HUES48 (cell line): ENCODE measurements around the gene UBAC1.
"Not testable (repeated sequence)": the region's sequence is repeated elsewhere in the genome, so short reads cannot be mapped to it uniquely, and the experiment has no call there.

Experiments
- H3K27ac ChIP-seq: one replicate; pipeline ENCODE4 v1.7.0; 2013; ENCODE audit warnings: low read depth, low read length, inconsistent platforms
- H3K27me3 ChIP-seq: 2 replicates; pipeline ENCODE4 v1.6.1; 2013; ENCODE audit warnings: mild to moderate bottlenecking, low read length; ENCODE audit not compliant: control insufficient read depth, insufficient read depth
- H3K36me3 ChIP-seq: 2 replicates; pipeline ENCODE4 v1.6.1; 2013; ENCODE audit warnings: low read length; ENCODE audit not compliant: control insufficient read depth, insufficient read depth
- H3K4me1 ChIP-seq: 2 replicates; pipeline ENCODE4 v1.6.1; 2013; ENCODE audit warnings: mild to moderate bottlenecking, low read length; ENCODE audit not compliant: control insufficient read depth, insufficient read depth
- H3K4me3 ChIP-seq: 2 replicates; pipeline ENCODE4 v1.5.1; 2013; ENCODE audit warnings: mild to moderate bottlenecking, low read depth, low read length
- H3K9ac ChIP-seq: 2 replicates; pipeline ENCODE4 v1.6.1; 2013; ENCODE audit warnings: mild to moderate bottlenecking, low read depth, low read length, moderate library complexity
- H3K9me3 ChIP-seq: 2 replicates; pipeline ENCODE4 v1.6.1; 2013; ENCODE audit warnings: low read length; ENCODE audit not compliant: control insufficient read depth, insufficient read depth

UBAC1 gene

DNA sequence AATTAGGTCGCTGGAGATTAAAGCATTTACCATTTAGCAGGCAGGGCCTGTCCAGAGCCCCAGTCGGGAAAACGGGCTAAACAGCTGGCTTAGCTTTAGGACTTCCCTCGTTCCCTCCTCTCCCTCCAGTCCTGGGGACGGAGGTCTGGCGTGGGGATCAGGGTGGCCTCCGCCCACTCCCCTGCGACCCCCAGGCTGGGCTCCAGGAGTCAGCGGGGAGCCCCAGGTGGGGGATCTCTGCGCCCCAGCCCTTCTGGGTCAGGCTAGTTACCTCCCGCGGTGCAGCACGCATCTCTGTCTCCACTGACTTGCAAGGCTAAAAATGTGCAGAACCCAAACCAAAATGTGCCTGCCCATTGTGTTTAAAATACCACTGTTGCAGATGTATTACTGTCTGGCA lies 37.7 kb downstream of the UBAC1 start:
- no peak overlapping the region for H3K27ac ChIP-seq
- peaks cover 7% of the 10 kb centered on the region; the same call in 1 of the 2 replicates for H3K9me3 ChIP-seq
- H3K36me3 ChIP-seq: 0 out of 2 replicates have a peak, but pooled peaks cover 4% of the 10 kb centered on the region
- H3K4me1 ChIP-seq: no peaks in the 10 kb centered on the region
- no peak overlapping the region for H3K9ac ChIP-seq
- no peaks in the 10 kb centered on the region for H3K27me3 ChIP-seq
- H3K4me3 ChIP-seq: no peak overlapping the region

DNA sequence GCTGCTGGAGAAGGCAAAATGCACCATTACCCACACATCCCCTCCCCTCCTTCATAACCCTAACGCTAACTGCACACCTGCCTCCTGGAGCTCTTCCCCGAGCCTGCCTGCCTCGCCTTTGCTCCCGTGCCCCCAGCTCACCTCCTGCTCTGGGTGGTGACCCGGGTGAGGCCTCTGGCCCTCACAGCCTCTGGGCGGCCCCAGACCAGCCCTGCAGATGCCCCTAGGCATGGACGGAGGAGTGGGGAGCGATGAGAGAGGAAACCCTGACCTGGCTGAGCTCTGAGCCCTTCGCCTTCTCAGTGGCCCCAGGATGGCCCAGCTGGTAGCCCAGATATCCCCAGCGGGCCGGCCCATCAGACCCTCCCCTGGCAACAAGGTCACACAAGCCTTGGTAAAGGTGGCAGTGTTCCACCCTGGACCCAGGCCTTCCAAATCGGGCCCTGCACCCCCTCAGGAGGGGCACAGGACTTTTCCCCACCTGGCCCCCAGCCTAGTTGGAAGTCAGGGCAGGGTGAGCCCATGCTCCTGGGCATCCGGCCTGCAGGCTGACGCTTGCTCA lies 39.3 kb downstream of the UBAC1 start:
- no peak overlapping the region for H3K27ac ChIP-seq
- H3K9ac ChIP-seq: no peak overlapping the region
- 0 out of 2 replicates have a peak, but pooled peaks cover 4% of the 10 kb centered on the region for H3K36me3 ChIP-seq
- H3K9me3 ChIP-seq: peaks cover 21% of the 10 kb centered on the region
- H3K4me3 ChIP-seq: no peak overlapping the region
- no peaks in the 10 kb centered on the region for H3K27me3 ChIP-seq
- H3K4me1 ChIP-seq: no peaks in the 10 kb centered on the region

DNA sequence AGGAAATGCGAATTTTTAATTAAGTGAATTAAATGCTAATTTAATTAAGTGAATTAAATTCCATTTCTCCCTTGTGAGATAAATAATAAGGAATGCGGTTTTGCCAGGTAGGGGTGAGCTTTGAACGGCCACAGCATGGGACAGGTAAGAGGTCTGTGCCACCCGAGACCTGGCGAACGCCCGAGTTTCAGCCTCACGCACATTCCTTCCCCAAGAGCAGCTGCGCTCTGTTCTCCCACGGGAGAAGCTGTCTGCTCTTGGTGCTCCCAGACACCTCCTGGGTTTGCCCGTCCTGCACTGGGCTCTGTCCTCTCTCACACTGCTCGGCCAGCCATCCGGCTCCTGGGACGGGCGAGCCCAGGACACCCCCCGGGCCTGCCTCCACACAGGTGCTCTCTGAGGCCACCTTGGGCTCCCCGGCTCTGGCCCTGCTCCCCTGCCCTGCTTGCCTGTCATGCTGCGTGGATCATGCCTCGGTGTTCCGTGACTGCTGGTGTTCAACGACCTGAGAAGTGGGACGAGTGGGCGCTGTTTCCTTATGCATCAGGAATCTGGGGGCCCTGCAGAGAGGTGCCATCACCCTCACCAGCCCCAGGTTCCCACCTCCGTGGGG lies 40.1 kb downstream of the UBAC1 start:
- H3K4me1 ChIP-seq: no peaks in the 10 kb centered on the region
- H3K9me3 ChIP-seq: peaks cover 28% of the 10 kb centered on the region
- H3K36me3 ChIP-seq: peaks cover 3% of the 10 kb centered on the region
- H3K4me3 ChIP-seq: no peak overlapping the region
- H3K9ac ChIP-seq: no peak overlapping the region
- H3K27ac ChIP-seq: no peak overlapping the region
- H3K27me3 ChIP-seq: no peaks in the 10 kb centered on the region

DNA sequence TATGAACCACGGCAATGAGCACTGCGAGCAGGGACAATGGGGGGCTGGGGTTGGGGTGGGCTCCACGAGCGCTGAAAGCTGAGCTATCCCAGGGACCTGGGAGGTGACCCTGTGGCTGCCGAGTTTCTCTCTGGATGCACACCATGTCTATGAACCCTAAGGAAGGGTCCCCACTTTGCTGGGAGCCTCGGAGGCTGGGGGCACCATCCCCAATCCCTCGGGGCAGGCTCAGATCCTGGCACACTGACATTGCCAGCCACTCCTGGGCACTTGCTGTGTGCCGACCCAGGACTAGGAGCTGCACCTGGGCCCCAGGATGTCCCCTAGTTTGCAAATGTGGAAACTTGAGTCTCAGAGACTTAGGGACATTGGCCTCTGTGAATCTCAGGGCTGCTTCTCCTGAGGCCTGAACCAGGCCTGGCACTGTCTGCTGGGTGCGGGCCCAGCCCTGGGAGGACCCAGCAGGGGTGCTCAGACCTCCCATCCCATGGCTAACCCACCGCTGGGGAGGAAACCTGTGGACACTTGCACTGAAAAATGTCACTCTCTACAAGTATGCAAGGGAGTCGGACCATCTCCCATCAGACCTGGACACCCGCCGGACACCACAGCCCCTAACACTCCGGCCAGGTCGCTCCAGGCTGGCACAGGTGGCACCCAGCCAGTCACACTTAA lies 40.8 kb downstream of the UBAC1 start:
- Histone ChIP-seq H3K27me3 (no peaks in the 10 kb centered on the region), H3K4me1 (no peaks in the 10 kb centered on the region), H3K36me3 (peaks cover 10% of the 10 kb centered on the region), H3K4me3 (no peak overlapping the region), H3K9ac (no peak overlapping the region), H3K27ac (no peak overlapping the region), H3K9me3 (peaks cover 35% of the 10 kb centered on the region)

DNA sequence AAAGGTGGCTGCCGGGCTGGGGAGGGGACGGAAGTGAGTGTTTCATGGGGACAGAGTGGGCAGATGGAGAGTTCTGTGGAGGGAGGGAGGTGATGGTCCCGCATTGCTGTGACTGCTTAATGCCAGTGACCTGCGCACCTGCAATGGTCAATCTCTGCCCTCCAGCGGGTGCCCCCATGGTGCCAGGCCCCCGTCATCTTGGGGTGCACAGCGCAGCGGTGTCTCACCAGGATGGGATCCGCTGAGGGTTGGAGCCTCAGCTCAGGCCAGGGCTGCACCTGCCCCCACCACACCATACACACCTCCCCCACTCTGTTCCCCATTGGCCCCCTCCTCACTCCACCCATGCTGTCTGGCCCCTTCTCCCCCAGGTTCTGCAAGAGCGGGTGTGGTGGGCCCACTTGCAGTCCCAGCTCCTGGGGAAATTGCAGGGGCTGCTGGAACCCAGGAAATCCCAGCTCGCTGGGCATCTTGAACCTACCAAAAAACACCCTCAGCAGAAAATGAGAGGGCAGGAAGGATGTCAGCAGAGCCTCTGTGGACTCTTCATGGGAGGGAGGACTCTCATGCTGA lies 41.8 kb downstream of the UBAC1 start:
- Histone ChIP-seq H3K4me1 (no peaks in the 10 kb centered on the region), H3K4me3 (no peak overlapping the region), H3K27me3 (no peaks in the 10 kb centered on the region), H3K9ac (no peak overlapping the region), H3K9me3 (peaks cover 45% of the 10 kb centered on the region), H3K27ac (no peak overlapping the region), H3K36me3 (peaks cover 20% of the 10 kb centered on the region)

DNA sequence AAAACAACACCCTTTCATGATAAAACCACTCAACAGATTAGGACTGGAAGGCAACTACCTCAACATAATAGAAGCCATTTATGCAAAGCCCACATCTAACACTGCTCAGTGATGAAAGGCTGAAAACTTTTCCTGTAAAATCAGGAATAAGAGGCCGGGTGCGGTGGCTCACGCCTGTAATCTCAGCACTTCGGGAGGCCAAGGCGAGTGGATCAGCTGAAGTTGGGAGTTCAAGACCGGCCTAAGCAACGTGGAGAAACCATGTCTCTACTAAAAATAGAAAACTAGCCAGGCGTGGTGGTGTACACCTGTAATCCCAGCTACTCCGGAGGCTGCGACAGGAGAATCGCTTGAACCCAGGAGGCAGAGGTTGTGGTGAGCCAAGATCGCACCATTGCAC lies 44.9 kb downstream of the UBAC1 start:
- peaks cover 42% of the 10 kb centered on the region for H3K36me3 ChIP-seq
- not testable (repeated sequence) for H3K4me1 ChIP-seq, H3K27me3 ChIP-seq, H3K27ac ChIP-seq, H3K4me3 ChIP-seq, H3K9ac ChIP-seq
- H3K9me3 ChIP-seq: peaks cover 53% of the 10 kb centered on the region

DNA sequence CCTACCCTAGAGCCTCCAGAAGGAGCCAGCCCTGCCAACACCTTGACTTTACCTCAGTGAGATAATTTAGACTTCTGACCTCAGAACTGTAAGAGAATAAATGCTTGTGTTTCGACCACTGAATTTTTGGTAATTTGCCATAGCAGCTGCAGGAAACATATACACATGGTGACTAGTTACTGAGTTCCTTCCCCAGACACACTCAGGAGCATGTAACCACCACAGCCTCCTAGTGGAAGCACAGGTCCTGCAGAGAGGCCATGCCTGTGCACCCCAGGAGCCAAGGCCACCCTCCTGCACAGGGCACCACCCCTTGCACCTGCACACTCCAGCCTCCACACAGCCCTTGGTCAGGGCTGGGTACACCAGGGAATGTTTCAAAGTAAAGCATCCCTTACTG lies 46.3 kb downstream of the UBAC1 start:
- Histone ChIP-seq H3K27me3 (no peaks in the 10 kb centered on the region), H3K36me3 (peaks cover 55% of the 10 kb centered on the region), H3K4me1 (no peaks in the 10 kb centered on the region), H3K9me3 (peaks cover 53% of the 10 kb centered on the region), H3K27ac (no peak overlapping the region), H3K4me3 (no peak overlapping the region), H3K9ac (no peak overlapping the region)

DNA sequence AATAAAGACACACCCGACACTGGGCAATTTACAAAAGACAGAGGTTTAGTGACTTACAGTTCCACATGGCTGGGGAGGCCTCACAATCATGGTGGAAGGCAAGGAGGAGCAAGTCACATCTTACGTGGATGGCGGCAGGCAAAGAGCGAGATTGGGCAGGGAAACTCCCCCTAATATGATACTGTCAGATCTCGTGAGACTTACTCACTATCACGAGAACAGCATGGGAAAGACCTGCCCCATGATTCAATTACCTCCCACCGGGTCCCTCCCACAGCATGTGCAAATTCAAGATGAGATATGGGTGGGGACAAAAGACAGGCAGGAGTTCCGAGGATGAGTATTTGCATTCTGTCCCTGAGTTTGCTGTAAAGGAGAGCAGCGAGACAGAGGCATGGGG lies 49.9 kb downstream of the UBAC1 start:
- peaks cover 56% of the 10 kb centered on the region for H3K36me3 ChIP-seq

DNA sequence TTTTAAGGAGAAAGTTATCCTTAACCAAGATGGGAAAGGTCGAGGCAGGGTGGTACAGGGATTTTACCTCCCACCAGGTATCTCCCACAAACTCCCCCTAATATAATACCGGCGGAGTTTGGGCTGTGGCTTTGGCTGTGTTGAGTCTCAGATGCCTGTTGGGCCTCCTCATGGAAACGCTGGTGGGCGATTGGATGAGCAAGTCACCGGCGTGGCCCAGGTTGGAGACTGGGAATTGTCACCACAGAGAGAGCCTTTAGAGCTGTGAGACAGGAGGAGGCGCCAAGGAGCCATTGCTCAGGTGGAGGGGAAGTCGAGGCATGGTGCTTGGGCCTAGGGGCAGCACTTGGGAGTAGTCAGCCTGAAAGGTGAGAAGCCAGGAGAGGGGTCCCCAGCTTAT lies 50.4 kb downstream of the UBAC1 start:
- no peak overlapping the region for H3K9ac ChIP-seq
- H3K27ac ChIP-seq: no peak overlapping the region
- H3K9me3 ChIP-seq: peaks cover 24% of the 10 kb centered on the region
- peaks cover 4% of the 10 kb centered on the region; the same call in 1 of the 2 replicates for H3K4me1 ChIP-seq
- peaks cover 52% of the 10 kb centered on the region for H3K36me3 ChIP-seq
- H3K27me3 ChIP-seq: no peaks in the 10 kb centered on the region
- no peak overlapping the region for H3K4me3 ChIP-seq

More for the DNA sequence above, 49.9 kb downstream of the UBAC1 start:
- not testable (repeated sequence) for H3K27me3 ChIP-seq, H3K9ac ChIP-seq, H3K27ac ChIP-seq, H3K4me3 ChIP-seq, H3K4me1 ChIP-seq
- peaks cover 28% of the 10 kb centered on the region for H3K9me3 ChIP-seq

DNA sequence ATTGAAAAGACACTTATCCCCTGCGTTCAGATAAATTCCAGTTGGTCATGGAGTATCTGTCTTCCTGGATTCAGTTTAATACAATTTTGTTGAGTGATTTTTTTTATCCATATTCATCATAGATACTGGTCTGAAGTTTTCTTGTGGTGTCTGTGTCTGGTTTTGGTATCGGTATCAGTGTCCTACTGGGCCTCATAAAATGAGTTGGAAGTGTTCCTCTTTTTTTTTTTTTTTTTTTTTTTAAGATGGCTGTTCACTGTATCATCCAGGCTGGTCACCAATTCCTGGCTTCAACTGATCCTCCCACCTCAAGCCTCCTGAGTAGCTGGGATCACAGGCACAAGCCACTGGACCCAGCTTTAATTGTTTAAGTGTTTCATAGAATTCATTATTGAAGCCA lies 51.0 kb downstream of the UBAC1 start:
- Histone ChIP-seq H3K36me3 (peaks cover 46% of the 10 kb centered on the region), H3K27me3 (no peaks in the 10 kb centered on the region), H3K4me3 (no peak overlapping the region), H3K9ac (no peak overlapping the region), H3K27ac (no peak overlapping the region), H3K9me3 (peaks cover 18% of the 10 kb centered on the region), H3K4me1 (peaks cover 10% of the 10 kb centered on the region; the same call in 1 of the 2 replicates)

DNA sequence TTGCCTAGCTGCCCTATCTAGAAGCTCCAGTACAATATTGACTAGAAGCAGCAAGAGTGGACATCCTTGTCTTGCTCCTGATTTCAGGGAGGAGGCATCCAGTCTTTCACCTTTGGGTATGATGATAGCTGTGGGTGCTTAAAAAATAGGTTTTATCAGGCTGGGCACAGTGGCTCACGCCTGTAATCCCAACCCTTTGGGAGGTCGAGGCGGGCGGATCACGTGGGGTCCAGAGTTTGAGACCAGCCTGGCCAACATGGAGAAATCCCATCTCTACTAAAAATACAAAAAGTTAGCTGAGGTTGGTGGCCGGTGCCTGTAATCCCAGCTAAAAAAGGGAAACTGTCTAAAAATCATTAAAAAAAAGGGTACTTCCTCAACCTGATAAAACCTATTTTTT lies 51.8 kb downstream of the UBAC1 start:
- no peak overlapping the region for H3K4me3 ChIP-seq
- peaks cover 10% of the 10 kb centered on the region for H3K9me3 ChIP-seq
- no peaks in the 10 kb centered on the region for H3K27me3 ChIP-seq
- peaks cover 10% of the 10 kb centered on the region; the same call in 1 of the 2 replicates for H3K4me1 ChIP-seq
- H3K9ac ChIP-seq: no peak overlapping the region
- H3K36me3 ChIP-seq: peaks cover 38% of the 10 kb centered on the region
- no peak overlapping the region for H3K27ac ChIP-seq
